ENCODE results near the gene ZDHHC23.

The ZDHHC23 gene

DNA sequence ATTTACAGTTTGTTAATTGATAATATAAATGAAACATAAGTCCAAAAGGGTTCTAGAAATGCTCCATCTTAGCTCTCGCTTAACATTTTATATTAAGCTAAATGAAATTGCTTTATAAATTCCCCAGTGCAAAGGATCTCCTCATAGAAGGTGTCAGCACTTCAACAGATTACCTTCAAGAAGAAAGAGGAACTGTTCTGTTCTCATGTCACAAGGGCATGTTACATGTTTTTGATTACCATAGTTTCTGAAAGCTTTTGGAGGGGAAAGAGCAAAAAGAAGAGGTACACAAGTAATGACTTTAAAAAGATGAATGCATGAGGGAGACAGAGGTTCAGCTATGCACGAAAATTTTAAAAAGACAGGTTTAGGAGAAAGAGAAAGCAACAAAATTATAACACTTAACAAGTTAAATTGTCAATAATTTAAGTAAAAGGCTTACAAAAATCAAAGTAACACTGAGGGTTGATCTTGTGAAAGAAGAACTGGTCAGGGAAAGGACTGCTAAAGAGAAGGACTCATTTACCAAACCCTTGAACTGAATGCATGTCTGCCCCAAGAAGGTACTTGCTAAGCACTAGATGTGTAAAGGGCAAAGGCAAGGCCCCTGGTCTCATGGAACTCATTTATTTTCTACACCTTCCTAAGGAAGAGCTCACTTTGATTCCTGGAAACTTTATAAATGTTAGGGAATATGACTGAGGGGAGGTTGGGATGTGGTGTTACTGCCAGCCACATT is 63.4 kb downstream of the ZDHHC23 start:
- no peak for DNase-seq

Data from DMS 273 treated with DMSO at 0.1 percent for 48 hours (cell line).